Raji (cell line): ENCODE measurements around the gene SP100.

ENCODE experiments used
- POLR2A ChIP-seq: IDR thresholded peaks from 2 replicates; pipeline ENCODE4 v1.6.1; 2011; ENCODE audit warnings: low read depth, low read length, control low read depth; ENCODE audit not compliant: insufficient read depth

SP100 gene

DNA sequence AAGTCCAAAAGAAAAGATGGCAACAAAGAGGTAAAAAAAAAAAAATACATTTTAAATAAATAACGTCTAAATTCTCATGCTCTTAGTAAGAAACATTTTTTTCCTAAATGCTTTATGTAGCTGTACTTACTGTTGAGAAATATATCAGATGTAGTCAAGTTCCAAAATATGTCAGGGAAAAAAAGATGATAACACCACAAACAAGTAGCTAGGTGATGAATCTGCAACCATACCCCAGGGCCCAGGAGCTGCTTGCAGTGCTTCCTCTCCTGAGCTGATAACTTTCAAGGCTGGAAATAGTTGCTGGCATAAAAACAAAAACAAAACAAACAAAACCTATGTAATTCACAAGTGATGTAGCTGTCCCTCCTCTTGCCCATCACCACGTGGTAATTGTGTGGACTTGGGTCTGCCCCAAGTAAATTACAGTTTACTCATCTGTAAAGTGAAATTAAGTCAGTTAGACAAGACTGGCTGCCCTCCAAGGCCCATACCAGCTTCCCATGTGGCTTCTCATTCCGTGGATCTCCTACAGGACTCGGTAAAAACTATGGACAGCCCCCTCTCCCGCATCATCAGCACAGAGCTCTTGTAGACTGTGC is 82.6 kb downstream of the SP100 start:
- no peak for TF ChIP-seq POLR2A

DNA sequence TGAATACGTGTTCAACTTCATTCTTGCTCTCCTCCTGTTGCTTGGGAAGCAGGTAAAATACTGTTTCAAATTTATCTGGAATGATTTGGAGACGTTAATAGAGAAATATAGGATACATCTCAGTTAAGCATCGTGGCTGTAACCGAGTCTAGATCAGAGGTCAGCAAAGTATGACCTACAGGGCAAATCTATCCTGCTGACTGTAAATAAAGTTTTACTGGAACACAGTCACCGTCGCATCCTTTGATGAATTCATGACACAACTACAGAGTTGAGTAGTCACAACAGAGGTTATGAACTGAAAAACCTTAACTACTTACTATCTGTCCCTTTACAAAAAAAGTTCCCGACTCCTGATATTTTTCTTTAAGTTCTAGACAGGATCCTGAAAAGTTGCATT is 86.6 kb downstream of the SP100 start:
- no peak for TF ChIP-seq POLR2A

- no peak for TF ChIP-seq POLR2A
Measured at GRCh38 chr2:230503798-230504197, 87.8 kb downstream of the SP100 start.

DNA sequence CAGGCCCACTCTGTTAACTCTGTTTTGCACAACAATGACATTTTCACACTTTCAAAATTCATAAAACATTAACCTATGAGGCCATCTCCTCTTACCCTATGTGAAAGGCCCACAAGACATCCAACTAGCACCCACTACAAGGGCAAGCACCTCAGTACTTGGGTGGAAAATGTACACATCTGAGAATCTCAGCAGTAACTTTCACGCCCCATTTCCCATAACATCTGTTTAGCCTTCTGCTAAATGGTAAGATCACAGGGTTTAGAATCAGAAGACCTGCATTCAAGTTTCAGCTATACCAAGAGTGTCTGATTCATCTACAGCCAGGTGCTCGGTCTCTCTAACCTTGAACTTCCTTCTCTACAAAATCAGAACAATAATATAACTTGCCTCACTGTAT is 89.2 kb downstream of the SP100 start:
- TF ChIP-seq POLR2A: no peak

- TF ChIP-seq POLR2A: no peak
Measured at GRCh38 chr2:230512955-230513748, 97.2 kb downstream of the SP100 start.

- no peak for TF ChIP-seq POLR2A
Measured at GRCh38 chr2:230520061-230520874, 104.3 kb downstream of the SP100 start.

DNA sequence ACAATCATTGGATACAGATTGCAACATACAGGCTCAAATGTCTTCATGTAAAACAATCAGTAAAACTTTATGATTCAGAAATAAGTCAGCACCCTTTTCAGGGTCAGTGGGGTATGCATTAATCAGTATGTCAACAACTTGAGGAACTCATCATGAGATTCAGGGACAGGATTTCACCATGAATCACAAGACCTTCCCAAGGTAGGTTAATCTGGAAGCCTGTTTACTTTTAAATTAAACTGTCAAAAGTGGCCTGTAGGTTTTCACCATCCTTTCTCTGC is 104.8 kb downstream of the SP100 start:
- no peak for TF ChIP-seq POLR2A

DNA sequence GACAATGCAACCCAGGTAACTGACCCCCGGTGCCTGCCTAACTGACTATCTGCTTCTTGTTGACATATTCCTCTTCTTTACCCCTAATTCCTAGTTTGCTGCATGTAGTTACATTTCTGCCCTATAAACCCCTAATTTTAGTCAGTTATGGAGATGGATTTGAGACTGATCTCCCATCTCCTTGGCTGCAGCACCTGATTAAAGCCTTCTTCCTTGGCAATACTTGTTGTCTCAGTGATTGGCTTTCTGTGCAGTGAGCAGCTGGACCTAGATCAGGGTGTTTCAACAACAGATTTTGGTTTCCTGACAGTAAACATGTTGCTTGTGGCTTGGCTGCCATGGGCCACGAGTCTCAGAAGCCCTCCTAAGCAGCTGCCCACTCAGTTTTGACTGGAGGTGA is 105.4 kb downstream of the SP100 start:
- no peak for TF ChIP-seq POLR2A

GRCh38 chr2:230525682-230526081 is 109.7 kb downstream of the SP100 start:
- TF ChIP-seq POLR2A: no peak

- no peak for TF ChIP-seq POLR2A
Measured at GRCh38 chr2:230537531-230537976, 121.6 kb downstream of the SP100 start.

GRCh38 chr2:230540332-230540731 is 124.3 kb downstream of the SP100 start:
- TF ChIP-seq POLR2A: no peak

DNA sequence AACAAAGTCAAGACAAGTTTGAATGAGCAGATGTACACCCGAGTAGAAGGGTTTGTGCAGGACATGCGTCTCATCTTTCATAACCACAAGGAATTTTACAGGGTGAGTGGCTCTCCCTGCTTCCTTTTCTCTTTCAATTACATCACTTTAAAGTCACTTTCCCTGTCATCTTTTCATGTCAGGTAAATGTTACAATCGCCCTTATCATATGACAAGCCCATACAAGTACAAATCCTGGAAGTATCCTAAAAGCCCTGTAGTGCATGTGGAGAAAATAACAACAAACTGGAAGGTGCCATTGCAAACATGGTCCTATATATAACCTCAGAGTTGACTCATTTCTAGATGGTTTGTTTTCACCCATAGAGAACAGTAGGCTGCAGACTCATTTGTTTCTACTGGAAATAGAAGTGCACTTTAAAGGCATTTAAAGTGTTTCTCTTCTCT is 126.0 kb downstream of the SP100 start:
- TF ChIP-seq POLR2A: no peak

DNA sequence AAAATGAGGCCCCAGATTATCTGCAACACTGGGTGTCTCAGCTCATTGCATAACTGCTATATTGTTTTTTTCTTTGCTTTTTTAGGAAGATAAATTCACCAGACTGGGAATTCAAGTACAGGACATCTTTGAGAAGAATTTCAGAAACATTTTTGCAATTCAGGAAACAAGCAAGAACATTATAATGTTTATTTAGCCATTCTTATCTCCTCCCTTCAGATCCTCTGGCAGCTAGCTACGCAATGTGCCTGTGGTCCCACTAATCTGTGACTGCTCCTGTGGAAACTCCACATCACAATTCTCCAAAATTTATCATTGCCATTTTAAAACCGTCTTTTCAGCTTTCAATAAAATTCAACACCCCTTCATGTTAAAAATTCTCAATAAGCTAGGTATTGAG is 126.8 kb downstream of the SP100 start:
- no peak for TF ChIP-seq POLR2A

DNA sequence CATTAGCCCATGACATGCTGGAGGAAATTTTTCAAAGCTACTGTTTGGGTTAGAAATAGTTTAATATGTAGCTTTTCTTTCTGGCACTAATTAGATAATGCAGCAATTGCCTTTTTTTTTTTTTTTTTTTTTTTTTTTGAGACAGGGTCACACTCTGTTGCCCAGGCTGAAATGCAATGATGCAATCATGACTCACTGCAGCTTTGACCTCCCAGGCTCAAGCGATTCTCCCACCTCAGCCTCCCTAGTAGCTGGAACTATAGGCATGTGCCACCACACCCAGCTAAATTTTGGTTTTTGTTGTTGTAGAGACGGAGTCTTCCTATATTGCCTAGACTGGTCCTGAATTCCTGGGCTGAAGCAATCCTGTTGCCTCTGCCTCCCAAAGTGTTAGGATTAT is 136.2 kb downstream of the SP100 start:
- no peak for TF ChIP-seq POLR2A

GRCh38 chr2:230557065-230557464 is 141.1 kb downstream of the SP100 start:
- no peak for TF ChIP-seq POLR2A

GRCh38 chr2:230564805-230565779 is 149.1 kb downstream of the SP100 start:
- TF ChIP-seq POLR2A: no peak

DNA sequence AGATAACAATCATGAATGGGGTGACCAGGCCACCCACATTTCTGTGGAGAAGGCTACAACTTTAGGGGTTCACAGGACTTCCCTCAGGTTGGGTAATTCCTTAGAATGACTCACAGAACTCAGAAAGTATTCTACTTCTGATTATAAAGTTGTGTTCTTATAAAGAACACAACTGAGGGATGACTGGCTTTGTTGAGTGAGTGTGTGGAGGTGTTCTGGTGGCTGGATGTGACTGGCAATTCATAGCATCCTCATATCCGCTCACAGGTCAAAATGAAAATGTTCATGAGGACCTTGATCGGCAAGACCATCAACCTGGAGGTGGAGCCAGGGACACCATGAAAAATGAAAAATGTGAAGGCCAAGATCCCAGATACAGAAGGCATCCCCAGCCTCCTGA is 153.3 kb downstream of the SP100 start:
- no peak for TF ChIP-seq POLR2A
